HG02763 (cell line): ENCODE measurements around the gene OR1S2.
"Not testable (repeated sequence)": the region's sequence is repeated elsewhere in the genome, so short reads cannot be mapped to it uniquely, and the experiment has no call there.

ENCODE experiments used
- ATAC-seq: cut with Tn5 transposase; IDR thresholded peaks from one replicate; pipeline ENCODE4 v1.9.1; 2021; ENCODE audit warnings: mild to moderate bottlenecking, moderate library complexity; ENCODE audit not compliant: unreplicated experiment

Gene OR1S2

DNA sequence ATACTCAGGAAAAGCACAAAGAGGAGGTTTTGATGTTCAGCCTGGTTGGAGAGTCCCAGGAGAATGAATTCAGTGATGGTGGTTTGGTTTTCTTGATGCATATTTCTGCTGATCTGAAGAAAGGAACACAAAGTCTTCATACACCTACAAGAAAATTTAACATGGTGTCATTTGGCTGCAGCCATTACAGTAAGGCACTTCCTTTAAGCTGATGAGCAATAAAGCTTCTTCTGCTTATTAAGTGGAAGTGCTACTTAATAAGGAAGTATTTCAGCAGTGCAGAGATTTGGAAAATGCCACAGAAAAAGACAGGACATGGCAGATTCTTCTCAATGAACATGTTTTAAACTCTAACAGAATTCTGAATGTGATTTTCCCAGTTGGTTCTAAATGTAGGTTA, at the start of gene OR1S2:
OR1S2 (minus strand) TSS at position 101 of the 400 bp plus-strand sequence; CDS start at position 101, 0 bp downstream.
- ATAC-seq: no peak

GRCh38 chr11:58243954-58244353, 40.0 kb upstream of the OR1S2 start:
- ATAC-seq: no peak

DNA sequence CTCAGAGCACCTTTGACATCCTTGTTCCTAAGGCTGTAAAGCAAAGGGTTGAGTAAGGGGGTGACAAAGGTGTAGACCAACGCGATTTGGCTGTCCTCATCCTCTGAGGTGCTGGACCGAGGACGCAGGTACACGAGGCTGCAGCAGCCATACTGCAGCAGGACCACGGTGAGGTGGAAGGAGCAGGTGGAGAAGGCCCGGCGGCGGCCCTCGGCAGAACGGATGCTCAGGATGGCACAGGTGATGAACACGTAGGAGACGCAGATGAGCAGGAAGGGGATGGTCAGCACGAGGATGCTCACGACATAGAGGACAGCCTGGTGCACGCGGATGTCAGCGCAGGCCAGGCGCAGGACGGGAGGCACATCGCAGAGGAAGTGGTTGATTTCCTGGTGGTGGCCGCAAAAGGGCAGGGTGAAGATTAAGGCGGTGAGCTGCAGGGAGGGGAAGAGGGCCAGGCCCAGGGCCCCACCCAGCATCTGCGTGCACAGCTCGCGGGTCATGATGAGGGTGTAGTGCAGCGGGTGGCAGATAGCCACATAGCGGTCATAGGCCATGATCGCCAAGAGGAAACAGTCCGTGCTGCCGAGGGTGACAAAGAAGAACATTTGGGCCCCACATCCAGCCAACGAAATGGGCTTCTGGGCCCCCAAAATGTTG, 24.1 kb upstream of the OR1S2 start:
- no peak for ATAC-seq

GRCh38 chr11:58222721-58223120, 18.8 kb upstream of the OR1S2 start:
- ATAC-seq: no peak

DNA sequence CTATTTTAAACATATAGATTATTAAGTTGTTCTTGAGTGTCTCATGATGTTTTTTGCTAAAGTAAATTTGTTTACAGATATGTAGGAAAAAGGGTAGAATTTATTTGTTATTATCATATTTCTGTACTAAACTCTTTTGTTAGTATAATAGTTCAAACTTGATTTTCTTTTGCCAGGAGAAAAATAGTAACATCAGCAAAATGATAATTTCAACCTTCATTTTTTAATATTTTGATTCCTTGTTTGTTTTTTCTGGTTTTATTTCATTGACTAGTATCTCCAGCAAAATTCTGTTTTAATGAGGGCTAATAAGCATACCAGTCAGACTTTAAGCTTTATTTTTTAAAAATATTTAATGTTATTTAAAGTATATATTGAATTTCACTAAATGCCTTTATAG, 12.5 kb upstream of the OR1S2 start:
- no peak for ATAC-seq

DNA sequence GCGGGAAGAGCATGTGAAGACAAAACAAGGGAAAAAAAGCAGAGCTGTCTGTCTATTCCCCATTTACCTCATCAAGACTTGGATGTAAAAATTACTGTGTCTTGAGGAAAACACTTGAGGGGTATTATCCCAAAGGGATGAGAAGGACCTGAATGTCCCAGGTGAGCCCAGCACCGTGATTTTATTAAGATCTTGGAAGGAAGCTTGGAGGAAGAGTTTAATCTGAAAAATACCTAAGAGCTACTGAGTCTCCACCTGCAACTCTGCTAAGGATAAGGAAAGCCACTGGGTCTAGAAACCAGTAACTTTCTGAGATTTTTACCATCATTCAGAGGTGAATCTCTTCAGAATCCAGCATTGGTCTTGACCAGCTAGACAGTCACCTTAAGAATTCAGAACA, 8.5 kb upstream of the OR1S2 start, which contains the start of gene OR1S1:
OR1S1 (plus strand) TSS at position 301 of the 400 bp plus-strand sequence.
- not testable (repeated sequence) for ATAC-seq

GRCh38 chr11:58199271-58199670, 4.7 kb downstream of the OR1S2 start:
- no peak for ATAC-seq

DNA sequence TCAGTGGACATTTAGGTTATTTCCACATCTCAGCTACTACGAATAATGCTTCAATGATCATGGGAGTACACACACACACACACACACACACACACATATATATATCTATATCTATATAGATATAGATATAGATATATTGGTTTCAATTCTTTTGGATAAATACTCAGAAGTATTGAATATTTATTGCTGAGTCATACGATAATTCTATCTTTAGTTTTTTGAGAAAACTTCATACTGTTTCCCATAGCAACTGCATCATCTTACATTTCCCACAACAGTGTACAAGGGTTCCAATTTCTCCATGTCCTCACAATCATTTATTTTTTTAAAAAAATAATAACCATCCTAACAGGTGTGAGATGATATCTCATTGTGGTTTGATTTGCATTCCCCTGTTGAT, 8.0 kb downstream of the OR1S2 start:
- ATAC-seq: no peak

- no peak for ATAC-seq
Measured at GRCh38 chr11:58193391-58193790, 10.6 kb downstream of the OR1S2 start.

DNA sequence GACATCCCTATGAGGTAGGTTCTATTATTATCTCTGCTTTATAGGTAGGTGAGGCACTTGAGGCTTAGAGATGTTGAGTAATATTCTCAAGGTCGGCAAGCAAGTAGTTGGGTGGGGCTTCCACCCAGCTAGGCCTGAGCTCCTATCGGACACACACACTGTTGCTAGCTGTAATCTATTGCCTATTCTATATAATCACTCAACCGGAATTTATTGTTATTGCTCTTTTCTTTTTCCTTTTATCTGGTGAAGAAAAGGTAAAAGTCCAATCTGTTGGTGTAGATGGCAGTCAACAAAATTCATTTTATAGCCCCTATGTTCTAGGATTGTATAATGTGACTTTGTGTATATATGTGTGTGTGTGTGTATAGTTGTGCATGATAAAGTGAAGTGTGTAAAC, 11.7 kb downstream of the OR1S2 start:
- no peak for ATAC-seq

GRCh38 chr11:58188770-58189169, 15.2 kb downstream of the OR1S2 start, which contains the start of gene OR9Q2:
TSS of gene OR9Q2 (plus strand) at chr11:58189070. CDS start at chr11:58190491, 1,421 bp downstream.
- ATAC-seq: no peak

- ATAC-seq: no peak
Measured at GRCh38 chr11:58186938-58187337, 17.0 kb downstream of the OR1S2 start.

DNA sequence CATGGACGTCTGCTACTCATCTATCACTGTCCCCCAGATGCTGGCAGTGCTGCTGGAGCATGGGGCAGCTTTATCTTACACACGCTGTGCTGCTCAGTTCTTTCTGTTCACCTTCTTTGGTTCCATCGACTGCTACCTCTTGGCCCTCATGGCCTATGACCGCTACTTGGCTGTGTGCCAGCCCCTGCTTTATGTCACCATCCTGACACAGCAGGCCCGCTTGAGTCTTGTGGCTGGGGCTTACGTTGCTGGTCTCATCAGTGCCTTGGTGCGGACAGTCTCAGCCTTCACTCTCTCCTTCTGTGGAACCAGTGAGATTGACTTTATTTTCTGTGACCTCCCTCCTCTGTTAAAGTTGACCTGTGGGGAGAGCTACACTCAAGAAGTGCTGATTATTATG, 24.3 kb downstream of the OR1S2 start:
- no peak for ATAC-seq

DNA sequence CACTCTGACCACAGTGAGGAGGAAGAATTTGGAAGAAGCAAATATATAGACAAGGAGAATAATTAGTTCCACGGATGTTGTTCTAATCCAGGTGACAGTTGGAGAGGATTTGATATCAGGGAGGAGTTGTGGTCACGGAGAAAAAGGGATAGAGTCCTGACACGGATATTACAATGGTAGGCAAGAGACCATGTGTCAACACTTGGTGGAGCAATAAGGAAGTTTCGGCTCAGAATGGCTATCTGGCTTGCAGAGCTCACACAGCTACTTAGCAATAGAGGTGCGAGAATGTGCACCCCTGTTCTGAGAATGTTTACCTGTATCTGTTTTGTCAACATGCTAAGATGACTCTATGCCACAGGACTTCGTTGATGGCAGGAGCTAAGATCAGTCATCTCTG, 25.5 kb downstream of the OR1S2 start:
- ATAC-seq: no peak

- no peak for ATAC-seq
Measured at GRCh38 chr11:58177409-58178054, 26.4 kb downstream of the OR1S2 start.

DNA sequence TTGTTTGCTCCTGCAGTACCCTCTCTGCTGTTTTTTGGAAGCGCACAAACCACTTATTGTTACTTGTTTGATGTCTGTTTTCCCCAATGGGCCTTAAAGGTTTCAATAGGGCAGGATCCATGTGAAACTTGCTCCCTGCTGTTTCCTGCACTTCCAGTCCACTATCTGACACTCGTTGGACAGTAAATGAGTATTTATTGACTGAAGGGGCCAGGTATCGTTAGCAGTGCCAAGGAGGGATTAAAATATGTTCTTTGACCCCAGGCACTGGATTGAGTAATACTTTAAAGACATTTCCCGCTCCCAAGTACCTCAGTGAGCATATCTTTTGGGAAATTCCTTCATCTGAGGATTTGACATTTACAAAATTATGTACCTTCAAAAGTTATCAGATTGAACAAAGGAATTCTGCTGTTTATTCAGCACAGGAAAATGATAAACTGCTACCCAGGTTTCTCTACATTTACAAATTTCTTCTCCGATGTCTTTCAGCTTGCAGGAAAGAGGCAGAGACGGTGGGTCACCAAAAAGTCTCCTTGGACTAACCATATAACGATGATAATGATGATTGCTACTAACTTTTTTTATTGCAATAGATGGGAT, 38.3 kb downstream of the OR1S2 start:
- ATAC-seq: no peak

- ATAC-seq: no peak
Measured at GRCh38 chr11:58164990-58165389, 39.0 kb downstream of the OR1S2 start.

- no peak for ATAC-seq
Measured at GRCh38 chr11:58164389-58164788, 39.6 kb downstream of the OR1S2 start.
